GM12865 (cell line): ENCODE measurements around the gene LRRC8C.
A peak's percentile ranks its signal among the peaks of the same experiment; 100 is the strongest.

Experiments used
- DNase-seq: peaks from one replicate; pipeline ENCODE4 v3.0.0; 2010; ENCODE audit warnings: low read depth
- H3K4me3 ChIP-seq: 2 replicates; pipeline ENCODE4 v1.5.1; 2011; ENCODE audit warnings: mild to moderate bottlenecking, low read depth, low read length, control low read depth
- TF ChIP-seq, protein P1 (sequence below): IDR thresholded peaks from 2 replicates; pipeline ENCODE4 v1.5.1; 2011; ENCODE audit warnings: low read length, control low read depth, low read depth, inconsistent platforms; ENCODE audit not compliant: insufficient read depth; ENCODE audit errors: missing control alignments

LRRC8C gene

DNA sequence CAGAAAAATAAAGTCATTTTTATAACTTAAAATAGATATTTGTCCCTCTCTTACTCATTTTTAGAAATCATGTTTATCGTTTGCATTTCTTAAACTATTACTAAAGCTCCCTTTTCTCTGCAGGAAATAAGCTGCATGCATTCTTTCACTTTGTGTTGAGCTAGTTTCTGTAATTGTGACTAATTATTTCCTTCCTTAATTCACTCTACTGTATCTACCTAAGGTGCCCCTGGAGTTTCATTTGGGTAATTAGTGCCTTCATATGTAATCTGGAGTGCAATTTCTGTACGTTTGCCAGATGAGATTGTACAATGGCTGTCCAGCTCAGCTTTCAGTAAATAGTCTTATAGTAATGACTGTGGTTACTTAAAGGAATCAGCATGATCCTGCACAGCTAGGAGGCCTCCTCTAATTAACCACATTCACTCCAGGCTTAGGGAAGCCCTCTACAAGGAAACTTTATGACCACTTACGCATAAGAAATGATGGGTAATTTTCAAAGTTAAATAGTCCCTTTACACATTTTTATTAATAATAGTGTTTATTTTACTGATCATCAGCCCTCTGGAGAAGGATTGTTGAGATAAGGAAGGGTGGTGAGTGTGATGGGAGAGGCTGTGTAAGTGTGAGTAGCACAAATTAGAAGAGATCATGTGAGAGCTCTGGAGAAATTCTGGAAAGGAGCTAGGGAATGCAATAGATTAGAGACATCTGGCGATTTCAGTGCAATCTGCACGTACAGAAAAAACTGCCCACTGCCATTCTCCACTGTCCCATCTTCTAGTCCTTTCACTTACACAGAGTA, 86.8 kb downstream of the LRRC8C start:
- TF ChIP-seq, protein P1, sequence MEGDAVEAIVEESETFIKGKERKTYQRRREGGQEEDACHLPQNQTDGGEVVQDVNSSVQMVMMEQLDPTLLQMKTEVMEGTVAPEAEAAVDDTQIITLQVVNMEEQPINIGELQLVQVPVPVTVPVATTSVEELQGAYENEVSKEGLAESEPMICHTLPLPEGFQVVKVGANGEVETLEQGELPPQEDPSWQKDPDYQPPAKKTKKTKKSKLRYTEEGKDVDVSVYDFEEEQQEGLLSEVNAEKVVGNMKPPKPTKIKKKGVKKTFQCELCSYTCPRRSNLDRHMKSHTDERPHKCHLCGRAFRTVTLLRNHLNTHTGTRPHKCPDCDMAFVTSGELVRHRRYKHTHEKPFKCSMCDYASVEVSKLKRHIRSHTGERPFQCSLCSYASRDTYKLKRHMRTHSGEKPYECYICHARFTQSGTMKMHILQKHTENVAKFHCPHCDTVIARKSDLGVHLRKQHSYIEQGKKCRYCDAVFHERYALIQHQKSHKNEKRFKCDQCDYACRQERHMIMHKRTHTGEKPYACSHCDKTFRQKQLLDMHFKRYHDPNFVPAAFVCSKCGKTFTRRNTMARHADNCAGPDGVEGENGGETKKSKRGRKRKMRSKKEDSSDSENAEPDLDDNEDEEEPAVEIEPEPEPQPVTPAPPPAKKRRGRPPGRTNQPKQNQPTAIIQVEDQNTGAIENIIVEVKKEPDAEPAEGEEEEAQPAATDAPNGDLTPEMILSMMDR, result no peak
- DNase-seq, result peak; percentile 72
- H3K4me3 ChIP-seq, result peak overlapping the region; percentile 21

DNA sequence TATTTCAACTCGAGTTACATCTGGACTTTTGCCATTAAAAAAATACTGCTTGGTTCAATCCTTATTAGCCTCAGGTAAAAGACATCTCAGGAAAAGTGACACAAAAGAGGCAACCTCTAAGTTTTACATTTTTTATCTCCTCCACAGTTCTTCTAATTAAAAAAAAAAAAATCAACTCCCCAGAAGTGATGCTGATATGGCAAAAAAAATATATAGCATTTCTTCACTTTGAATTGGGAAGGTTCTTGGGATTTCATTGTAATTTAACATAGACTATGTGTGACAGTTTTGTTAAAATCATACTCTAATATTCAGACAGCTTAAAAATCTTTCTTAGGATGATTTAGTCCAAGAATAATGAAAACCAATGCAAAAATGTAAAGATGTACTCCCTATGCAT, 87.9 kb downstream of the LRRC8C start:
- no peak overlapping the region for H3K4me3 ChIP-seq
- DNase-seq, result no peak
- TF ChIP-seq, protein P1, result no peak

DNA sequence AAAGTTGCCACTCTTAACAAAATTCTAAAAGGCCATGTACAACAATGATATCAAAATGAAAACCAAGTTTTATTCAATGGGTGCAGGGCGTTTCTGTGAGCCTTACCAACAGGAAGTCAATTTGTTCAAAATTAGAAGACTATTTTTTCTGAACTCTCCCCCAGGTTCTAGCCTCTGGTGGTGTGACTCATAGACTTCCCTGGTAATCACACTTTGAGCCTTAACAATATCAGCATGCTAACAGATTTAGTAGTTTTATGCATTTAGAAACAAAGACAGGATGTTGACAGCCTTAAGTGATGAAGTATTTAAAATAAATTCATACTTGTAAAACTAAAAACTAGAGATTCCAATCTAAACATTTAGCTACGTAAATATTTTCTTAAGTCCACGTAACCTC, 88.4 kb downstream of the LRRC8C start:
- TF ChIP-seq, protein P1, result no peak
- H3K4me3 ChIP-seq, result no peak overlapping the region
- DNase-seq, result peak; percentile 44

DNA sequence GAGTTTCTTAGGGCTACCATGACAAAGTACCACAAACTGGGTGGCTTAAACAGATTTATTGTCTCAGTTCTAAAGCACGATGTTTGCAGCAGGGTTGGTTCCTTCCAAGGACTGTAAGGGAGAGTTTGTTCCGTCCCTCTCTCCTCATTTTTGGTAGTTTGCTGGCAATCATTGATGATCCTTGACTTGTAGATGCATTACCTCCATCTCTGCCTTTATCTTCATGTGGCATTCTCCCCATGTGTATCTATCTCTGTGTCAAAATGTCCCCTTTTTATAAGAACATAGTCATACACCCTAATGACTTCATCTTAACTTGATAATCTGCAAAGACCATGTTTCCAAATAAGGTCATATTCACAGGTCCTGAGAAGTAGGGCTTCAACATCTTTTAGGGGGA, 90.2 kb downstream of the LRRC8C start:
- TF ChIP-seq, protein P1, result no peak
- no peak for DNase-seq
- H3K4me3 ChIP-seq, result no peak overlapping the region

DNA sequence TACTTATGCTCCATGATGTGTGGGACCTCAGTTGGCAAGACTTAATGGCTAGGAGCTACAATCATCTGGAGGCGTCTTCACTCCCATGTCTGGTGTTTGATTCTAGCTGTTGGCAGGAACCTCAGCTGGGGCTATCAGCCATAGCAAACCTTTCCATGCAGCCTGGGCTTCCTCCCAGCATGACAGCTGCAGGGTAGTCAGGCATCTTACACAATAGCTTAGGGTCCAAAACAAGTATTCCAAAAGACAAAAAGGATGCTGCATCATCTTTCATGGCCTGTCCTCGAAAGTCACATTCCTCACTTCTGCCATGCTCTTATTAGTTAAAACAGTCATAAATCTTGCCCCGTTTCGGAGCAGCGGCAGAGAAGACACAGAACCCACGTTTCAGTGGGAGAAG, 90.9 kb downstream of the LRRC8C start:
- TF ChIP-seq, protein P1, result no peak
- DNase-seq, result no peak
- H3K4me3 ChIP-seq, result no peak overlapping the region

DNA sequence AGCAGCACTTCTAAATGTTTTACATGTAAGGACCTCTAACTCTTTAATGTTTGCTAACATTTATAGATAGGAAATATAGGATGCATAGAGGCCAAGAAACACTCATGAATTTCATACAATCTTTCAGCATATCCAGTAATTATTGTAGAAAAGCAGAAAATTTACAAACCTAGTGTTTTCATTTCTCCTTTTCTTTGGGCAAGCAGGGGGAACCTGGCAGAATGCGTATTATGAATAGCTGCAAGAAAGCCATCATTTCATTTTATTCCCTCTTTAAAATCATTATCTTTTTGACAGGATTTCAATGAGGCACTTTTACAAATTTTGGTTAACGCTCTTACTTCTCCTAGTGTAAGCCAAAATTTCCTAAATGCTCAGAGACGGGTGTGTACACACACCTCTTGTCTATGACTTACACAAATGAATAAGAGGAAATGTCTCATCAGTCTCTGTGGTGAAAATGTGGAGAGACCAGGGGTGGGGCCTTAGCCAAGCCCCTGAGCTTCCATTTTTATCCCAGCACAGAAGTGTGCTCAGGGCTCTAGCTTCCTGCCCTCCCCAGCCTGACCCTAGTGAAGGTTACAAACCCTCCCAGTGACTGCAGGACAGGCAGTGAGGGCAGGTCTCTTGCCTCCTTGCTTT, 91.6 kb downstream of the LRRC8C start:
- no peak overlapping the region for H3K4me3 ChIP-seq
- TF ChIP-seq, protein P1, result no peak
- DNase-seq, result peak; percentile 68

DNA sequence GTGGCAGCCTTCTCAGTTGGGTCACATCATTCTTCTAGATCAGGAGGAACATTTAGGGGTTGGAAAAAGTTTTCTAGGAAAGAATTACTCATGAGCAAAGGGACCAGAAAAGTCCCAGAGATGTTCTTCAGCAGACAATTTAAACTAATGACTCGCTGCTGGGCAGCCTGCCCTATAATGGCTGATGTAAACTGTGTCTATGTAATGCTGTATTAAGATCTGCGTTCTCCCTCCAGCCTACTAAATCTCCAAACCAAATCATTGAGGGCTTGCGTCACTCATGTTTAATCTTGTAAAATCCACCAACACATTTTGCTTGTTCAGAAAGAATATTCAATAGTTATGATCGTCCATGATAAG, 92.1 kb downstream of the LRRC8C start:
- no peak for DNase-seq
- H3K4me3 ChIP-seq, result no peak overlapping the region
- TF ChIP-seq, protein P1, result no peak
